SJSA1 (cell line): ENCODE results near the gene WSCD2. TPM values are rescaled to one million over a fixed set of nuclear protein-coding genes. Genes with fewer than 3 reads are reported as not detected.

Experiments used
- DNase-seq, 2 experiments: peaks; one replicate each; pipeline ENCODE4 v3.0.0-alpha.2; 2015 to 2020; ENCODE audit warnings: low spot score in 2 of 2, low read depth in 1 of 2
- H3K27ac ChIP-seq: fragments of 250-450 bp; sonication (Bioruptor Pico); 2 replicates; pipeline ENCODE4 v1.5.1; 2020; ENCODE audit warnings: mild to moderate bottlenecking, moderate library complexity
- H3K27me3 ChIP-seq: fragments of 250-450 bp; sonication (Bioruptor Pico); replicated peaks from 2 replicates; pipeline ENCODE4 v1.5.1; 2020; ENCODE audit warnings: mild to moderate bottlenecking, moderate library complexity
- H3K36me3 ChIP-seq: fragments of 250-450 bp; sonication (Bioruptor Pico); 2 replicates; pipeline ENCODE4 v1.5.1; 2020; ENCODE audit warnings: mild to moderate bottlenecking
- H3K4me1 ChIP-seq: fragments of 250-450 bp; sonication (Bioruptor Pico); replicated peaks from 2 replicates; pipeline ENCODE4 v1.6.1; 2021; ENCODE audit warnings: mild to moderate bottlenecking
- H3K4me3 ChIP-seq: fragments of 250-450 bp; sonication (Bioruptor Pico); 2 replicates; pipeline ENCODE4 v1.5.1; 2020; ENCODE audit warnings: mild to moderate bottlenecking
- H3K9me3 ChIP-seq: fragments of 250-450 bp; sonication (Bioruptor Pico); replicated peaks from 2 replicates; pipeline ENCODE4 v1.5.1; 2020; ENCODE audit warnings: mild to moderate bottlenecking
- total RNA-seq: library from RNA; depleted of rRNA; stranded (reverse); fragments of >200 nt; shearing (Covaris generic); gene quantifications from 2 replicates; pipeline ENCODE4 v1.2.3, GENCODE V29; 2014

WSCD2 gene
- total RNA-seq, 1 experiment from 2014 or later, result not detected

- Histone ChIP-seq H3K27ac (no peak overlapping the region), H3K27me3 (no peaks in the 10 kb centered on the region), H3K9me3 (no peaks in the 10 kb centered on the region), H3K4me3 (no peak overlapping the region), H3K36me3 (no peaks in the 10 kb centered on the region), H3K4me1 (no peaks in the 10 kb centered on the region)
- DNase-seq, result no peak
Measured at GRCh38 chr12:108099778-108100489, 29.2 kb upstream of the WSCD2 start.

- Histone ChIP-seq H3K36me3 (no peaks in the 10 kb centered on the region), H3K4me3 (no peak overlapping the region), H3K9me3 (no peaks in the 10 kb centered on the region), H3K4me1 (no peaks in the 10 kb centered on the region), H3K27me3 (no peaks in the 10 kb centered on the region), H3K27ac (no peak overlapping the region)
- no peak for DNase-seq
Measured at GRCh38 chr12:108101605-108102175, 27.4 kb upstream of the WSCD2 start.

GRCh38 chr12:108102363-108102762, 26.7 kb upstream of the WSCD2 start:
- H3K36me3 ChIP-seq, result no peaks in the 10 kb centered on the region
- no peak overlapping the region for H3K4me3 ChIP-seq
- H3K27ac ChIP-seq, result no peak overlapping the region
- no peaks in the 10 kb centered on the region for H3K27me3 ChIP-seq
- no peak for DNase-seq
- H3K4me1 ChIP-seq, result no peaks in the 10 kb centered on the region
- H3K9me3 ChIP-seq, result no peaks in the 10 kb centered on the region

GRCh38 chr12:108103087-108103486, 26.0 kb upstream of the WSCD2 start:
- no peaks in the 10 kb centered on the region for H3K4me1 ChIP-seq
- no peak overlapping the region for H3K4me3 ChIP-seq
- DNase-seq, result no peak
- H3K27ac ChIP-seq, result no peak overlapping the region
- H3K9me3 ChIP-seq, result no peaks in the 10 kb centered on the region
- no peaks in the 10 kb centered on the region for H3K27me3 ChIP-seq
- H3K36me3 ChIP-seq, result no peaks in the 10 kb centered on the region

- H3K27me3 ChIP-seq, result no peaks in the 10 kb centered on the region
- H3K4me1 ChIP-seq, result no peaks in the 10 kb centered on the region
- DNase-seq, result no peak
- no peaks in the 10 kb centered on the region for H3K36me3 ChIP-seq
- no peaks in the 10 kb centered on the region for H3K9me3 ChIP-seq
- no peak overlapping the region for H3K27ac ChIP-seq
- H3K4me3 ChIP-seq, result no peak overlapping the region
Measured at GRCh38 chr12:108103517-108103916, 25.6 kb upstream of the WSCD2 start.

- no peaks in the 10 kb centered on the region for H3K4me1 ChIP-seq
- DNase-seq, result no peak
- H3K27me3 ChIP-seq, result no peaks in the 10 kb centered on the region
Measured at GRCh38 chr12:108104657-108105056, 24.4 kb upstream of the WSCD2 start.

GRCh38 chr12:108106599-108106998, 22.5 kb upstream of the WSCD2 start:
- H3K9me3 ChIP-seq, result no peaks in the 10 kb centered on the region
- H3K27ac ChIP-seq, result no peak overlapping the region
- no peak for DNase-seq
- H3K4me3 ChIP-seq, result no peak overlapping the region
- H3K27me3 ChIP-seq, result no peaks in the 10 kb centered on the region
- H3K36me3 ChIP-seq, result no peaks in the 10 kb centered on the region
- H3K4me1 ChIP-seq, result no peaks in the 10 kb centered on the region

More at GRCh38 chr12:108104657-108105056, 24.4 kb upstream of the WSCD2 start:
- no peaks in the 10 kb centered on the region for H3K36me3 ChIP-seq
- no peaks in the 10 kb centered on the region for H3K9me3 ChIP-seq
- H3K4me3 ChIP-seq, result no peak overlapping the region
- H3K27ac ChIP-seq, result no peak overlapping the region

- Histone ChIP-seq H3K4me1 (no peaks in the 10 kb centered on the region), H3K27me3 (no peaks in the 10 kb centered on the region), H3K36me3 (no peaks in the 10 kb centered on the region), H3K27ac (no peak overlapping the region), H3K9me3 (no peaks in the 10 kb centered on the region), H3K4me3 (no peak overlapping the region)
- no peak for DNase-seq
Measured at GRCh38 chr12:108107293-108107692, 21.8 kb upstream of the WSCD2 start.

- no peak overlapping the region for H3K4me3 ChIP-seq
- H3K36me3 ChIP-seq, result no peaks in the 10 kb centered on the region
Measured at GRCh38 chr12:108109504-108109903, 19.6 kb upstream of the WSCD2 start.

GRCh38 chr12:108109954-108110353, 19.1 kb upstream of the WSCD2 start:
- Histone ChIP-seq H3K36me3 (no peaks in the 10 kb centered on the region), H3K27me3 (0 out of 2 replicates have a peak, but pooled peaks cover 6% of the 10 kb centered on the region), H3K4me1 (no peaks in the 10 kb centered on the region), H3K9me3 (no peaks in the 10 kb centered on the region), H3K4me3 (no peak overlapping the region), H3K27ac (no peak overlapping the region)
- DNase-seq, result no peak

More at GRCh38 chr12:108109504-108109903, 19.6 kb upstream of the WSCD2 start:
- Histone ChIP-seq H3K9me3 (no peaks in the 10 kb centered on the region), H3K27me3 (0 out of 2 replicates have a peak, but pooled peaks cover 6% of the 10 kb centered on the region), H3K27ac (no peak overlapping the region), H3K4me1 (no peaks in the 10 kb centered on the region)
- no peak for DNase-seq

- no peak overlapping the region for H3K27ac ChIP-seq
- no peak overlapping the region for H3K4me3 ChIP-seq
- H3K4me1 ChIP-seq, result no peaks in the 10 kb centered on the region
- H3K27me3 ChIP-seq, result 0 out of 2 replicates have a peak, but pooled peaks cover 9% of the 10 kb centered on the region
- DNase-seq, result no peak
- no peaks in the 10 kb centered on the region for H3K36me3 ChIP-seq
- no peaks in the 10 kb centered on the region for H3K9me3 ChIP-seq
Measured at GRCh38 chr12:108110844-108111243, 18.2 kb upstream of the WSCD2 start.

- no peaks in the 10 kb centered on the region for H3K9me3 ChIP-seq
- no peaks in the 10 kb centered on the region for H3K36me3 ChIP-seq
- no peaks in the 10 kb centered on the region for H3K4me1 ChIP-seq
- no peak overlapping the region for H3K4me3 ChIP-seq
- no peak for DNase-seq
- H3K27ac ChIP-seq, result no peak overlapping the region
- peaks cover 9% of the 10 kb centered on the region; the same call in 1 of the 2 replicates for H3K27me3 ChIP-seq
Measured at GRCh38 chr12:108112832-108113556, 16.1 kb upstream of the WSCD2 start.

- H3K9me3 ChIP-seq, result no peaks in the 10 kb centered on the region
- DNase-seq, result no peak
- no peak overlapping the region for H3K27ac ChIP-seq
- no peaks in the 10 kb centered on the region for H3K4me1 ChIP-seq
- H3K27me3 ChIP-seq, result peaks cover 9% of the 10 kb centered on the region; the same call in 1 of the 2 replicates
- no peak overlapping the region for H3K4me3 ChIP-seq
- H3K36me3 ChIP-seq, result no peaks in the 10 kb centered on the region
Measured at GRCh38 chr12:108115123-108116121, 13.7 kb upstream of the WSCD2 start.
